OCI-M2 (cell line): ENCODE measurements around the gene TRIP13.
"Not testable (repeated sequence)": the region's sequence is repeated elsewhere in the genome, so short reads cannot be mapped to it uniquely, and the experiment has no call there.

Experiments
- DNase-seq: peaks from one replicate; lab custom pipeline; 2025; ENCODE audit not compliant: unreplicated experiment; lab: John Stamatoyannopoulos, UW

TRIP13 gene

DNA sequence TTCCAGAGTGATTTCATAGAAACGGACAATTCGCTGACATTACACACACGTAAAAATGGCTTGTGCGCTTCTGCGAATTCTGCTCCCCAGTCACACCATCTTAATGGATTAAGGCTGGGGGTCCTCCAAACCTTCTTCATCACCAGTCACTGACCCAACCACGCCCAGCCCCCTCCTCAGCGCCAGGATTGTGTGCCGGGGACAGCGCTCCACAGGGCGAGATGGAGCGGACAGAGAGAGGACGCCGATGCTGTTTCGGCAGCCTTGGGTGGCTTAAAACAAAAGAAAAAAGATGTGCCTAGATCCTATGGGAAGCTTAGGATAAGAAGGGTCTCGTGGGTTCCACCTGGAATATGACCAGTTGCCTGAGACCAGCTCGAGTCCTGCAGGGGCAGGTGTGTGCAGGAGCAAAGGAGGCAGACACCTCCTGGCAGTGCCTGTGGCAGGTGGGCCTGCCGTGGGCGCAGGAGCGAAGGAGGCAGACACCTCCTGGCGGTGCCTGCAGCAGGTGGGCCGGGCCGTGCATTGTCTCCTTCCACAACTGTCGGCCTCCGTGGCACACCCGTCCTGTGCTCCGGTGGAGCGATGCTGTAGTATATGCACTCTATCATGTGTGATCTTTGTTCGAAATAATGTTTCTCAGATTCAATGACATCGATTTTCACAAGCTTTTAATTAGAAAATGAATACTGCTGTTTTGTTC is 20.9 kb upstream of the TRIP13 start:
- no peak for DNase-seq

DNA sequence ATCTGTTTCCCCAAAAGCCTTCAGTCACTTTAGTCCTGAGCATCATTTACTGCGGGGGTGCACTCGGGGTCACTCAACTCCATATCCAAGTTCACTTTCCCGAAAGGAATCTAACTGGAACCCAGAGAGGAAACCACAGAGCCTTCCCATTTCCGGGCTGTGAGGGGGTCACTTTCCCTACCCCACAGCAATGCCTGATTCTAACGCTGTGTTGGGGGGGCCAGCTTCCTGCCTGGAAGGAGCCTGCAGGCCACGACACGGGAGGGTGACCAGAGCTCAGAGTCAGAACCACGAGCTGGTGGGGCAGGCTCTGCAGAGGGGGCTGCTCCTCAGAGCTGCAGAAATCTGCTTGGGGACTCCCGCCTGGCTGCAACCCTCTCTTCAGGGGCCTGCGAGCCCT is 20.4 kb upstream of the TRIP13 start:
- DNase-seq, result no peak

DNA sequence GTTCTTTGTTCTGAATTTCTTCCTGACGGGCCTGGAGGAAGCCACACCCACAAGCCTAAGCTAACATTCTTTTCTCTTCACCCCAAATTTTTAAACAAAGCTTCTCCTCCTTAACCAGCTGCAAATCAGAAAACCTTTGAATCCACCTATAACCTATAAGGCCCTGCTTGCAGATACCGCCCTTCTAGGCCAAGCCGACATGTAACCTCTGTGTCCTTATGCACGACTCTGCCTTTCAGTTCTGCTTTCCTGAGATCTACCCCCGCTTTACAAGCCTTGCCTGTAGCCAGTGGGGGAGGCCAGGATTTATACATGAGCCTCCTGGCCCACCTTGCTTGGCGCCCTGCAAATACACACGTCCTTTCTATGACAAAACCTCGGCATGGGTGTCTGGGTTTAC is 19.4 kb upstream of the TRIP13 start:
- DNase-seq, result no peak

DNA sequence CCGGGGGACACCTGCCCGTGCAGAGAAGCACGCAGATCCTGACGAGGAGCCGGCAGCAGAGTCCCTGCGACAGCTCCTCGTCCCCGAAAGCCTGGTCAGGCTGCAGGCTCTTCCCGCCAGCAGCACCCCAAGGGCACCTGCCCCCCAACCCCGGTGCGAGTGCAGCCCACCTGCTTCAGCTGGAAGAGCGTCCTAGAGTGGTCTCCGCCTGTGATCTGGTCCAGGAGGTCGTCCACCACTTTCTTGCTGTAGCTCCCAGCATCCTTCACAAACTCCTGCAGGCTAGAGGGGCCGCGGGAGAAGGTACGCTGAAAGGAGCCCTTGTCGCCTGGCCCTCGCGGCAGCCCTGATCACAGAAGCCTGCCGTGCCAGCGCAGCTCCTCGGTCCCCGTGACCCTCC is 16.8 kb upstream of the TRIP13 start:
- DNase-seq, result no peak

DNA sequence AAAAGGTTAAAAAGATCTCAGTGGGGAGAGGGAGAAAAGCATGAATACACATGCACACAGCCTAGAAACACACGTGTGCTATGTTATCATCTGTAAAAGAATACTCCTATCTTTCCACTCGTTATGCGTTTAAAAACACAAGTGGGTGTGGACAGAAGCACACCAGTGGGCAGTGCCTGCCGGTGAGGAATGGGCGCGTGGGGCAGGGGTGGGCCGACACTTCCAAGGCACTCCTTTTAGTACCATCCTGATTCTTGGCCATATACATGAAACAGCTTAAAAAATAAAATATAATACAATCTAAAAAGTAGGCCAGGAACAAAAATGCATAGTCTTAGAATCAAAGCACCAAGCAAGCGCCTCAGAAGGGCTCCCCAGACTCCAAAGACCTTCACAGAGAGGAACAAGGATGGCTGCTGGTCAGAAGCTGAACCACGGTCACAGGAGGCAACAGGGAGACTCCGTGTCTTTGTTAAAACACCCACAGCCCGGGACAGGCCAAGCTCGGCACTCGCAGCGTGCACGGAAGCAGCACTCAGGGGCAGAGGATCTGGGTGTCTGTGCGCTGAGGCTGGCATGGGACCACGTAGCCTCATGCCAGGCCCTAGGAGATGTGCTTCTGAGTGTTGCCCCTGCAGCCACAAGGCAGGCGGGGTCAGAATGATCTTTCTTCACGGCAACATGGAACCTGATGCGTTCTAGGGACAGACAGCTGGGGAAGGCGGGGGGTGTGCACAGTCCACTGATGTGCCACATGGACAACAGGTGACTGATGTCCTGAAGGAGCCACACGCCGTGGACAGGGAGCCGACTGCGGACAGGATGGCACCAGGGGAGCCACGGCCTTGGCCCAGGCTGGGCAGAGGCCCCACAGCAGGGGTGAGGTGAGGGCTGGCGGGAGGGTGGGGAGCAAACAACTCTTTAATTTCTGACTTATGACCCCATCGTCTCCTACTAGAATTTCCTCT is 16.0 kb upstream of the TRIP13 start:
- DNase-seq, result no peak

DNA sequence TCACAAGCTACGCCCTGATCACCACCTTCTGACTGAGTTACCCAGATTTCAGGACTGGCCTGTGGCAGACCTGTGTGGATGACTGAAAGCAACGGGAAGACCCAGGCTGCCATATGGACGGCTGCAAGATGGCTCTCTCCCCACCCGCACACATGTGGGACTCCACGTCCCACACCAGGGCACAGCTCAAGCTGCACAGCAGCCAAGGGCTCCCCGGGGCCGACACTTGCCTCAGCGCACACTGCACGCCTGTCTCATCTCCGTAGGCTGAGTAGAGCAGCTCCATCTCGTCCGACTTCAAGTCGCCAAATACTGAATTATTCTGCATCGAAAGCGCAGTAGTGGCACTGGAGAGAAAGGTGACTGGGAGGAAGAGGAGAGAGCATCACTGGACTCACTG is 14.6 kb upstream of the TRIP13 start:
- no peak for DNase-seq

DNA sequence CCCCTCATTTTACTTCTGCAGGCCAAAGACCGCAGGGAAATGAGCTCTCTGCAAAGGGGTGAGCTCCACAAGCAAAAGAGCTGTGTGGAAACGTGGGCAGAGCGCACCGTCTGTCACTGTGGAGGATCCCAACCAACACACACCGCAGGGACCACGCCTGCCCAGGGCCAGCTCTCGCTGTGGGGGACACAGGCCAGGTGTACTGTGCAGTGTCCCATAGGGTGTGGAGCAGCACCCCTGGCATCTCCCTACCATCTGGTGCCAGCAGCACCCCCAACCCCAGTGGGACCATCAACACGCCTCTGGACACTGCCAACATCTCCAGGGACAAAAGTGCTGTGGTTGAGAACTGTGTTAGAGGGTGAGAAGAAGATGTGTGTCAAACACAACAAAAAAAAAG is 14.0 kb upstream of the TRIP13 start:
- DNase-seq, result not testable (repeated sequence)

DNA sequence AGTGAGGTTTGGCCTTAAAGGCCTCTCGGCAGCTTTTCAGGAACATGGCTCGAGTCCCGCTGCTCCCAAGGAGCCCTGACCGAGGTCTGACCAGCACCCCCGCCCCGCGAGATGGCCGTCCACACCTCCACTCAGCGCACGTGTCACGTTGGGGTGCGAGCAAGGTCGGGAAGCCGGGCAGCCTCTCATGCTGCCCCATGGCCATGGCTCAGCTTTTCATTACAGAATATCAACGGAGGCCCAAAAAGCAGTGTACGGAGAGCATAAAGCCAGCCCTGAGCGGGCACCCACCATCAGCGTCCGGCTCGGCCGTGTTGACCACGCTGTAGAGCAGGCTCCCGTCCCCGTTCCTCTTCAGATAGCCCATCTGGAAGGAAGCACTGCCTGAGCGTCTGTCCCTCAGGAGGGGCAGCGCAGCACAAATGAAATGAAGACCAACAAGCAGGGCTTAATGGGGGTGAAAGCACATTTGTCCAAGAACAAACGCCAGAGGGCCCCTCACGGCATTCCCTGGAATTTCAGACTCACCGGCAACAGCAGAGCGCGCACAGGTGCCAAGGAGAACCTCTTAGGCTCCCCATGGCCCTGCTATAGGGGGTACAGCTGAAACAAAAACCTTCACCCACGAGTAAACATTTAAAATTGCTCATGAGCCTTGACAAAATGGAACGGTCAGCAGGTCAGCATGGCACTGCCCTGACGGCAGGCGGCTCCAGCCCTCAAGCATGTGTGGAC is 11.7 kb upstream of the TRIP13 start:
- no peak for DNase-seq

DNA sequence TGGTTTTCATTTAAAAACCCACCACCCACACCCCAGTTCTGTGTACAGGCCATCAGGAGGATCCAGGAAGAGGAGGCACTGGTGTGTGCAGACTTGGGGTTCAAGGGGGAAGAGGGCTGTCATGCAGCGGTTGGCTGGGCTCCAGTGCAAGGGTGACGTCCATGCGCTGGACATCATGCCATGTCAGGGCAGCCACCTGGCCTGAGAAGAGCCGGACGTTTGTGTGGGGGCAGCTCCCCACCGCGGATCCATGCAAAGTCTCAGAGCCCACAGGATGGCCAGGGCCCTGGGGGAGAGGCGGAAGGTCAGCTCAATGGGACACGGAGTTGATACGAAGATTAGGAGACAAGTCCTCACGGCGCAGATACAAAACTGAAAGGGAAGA is 11.1 kb upstream of the TRIP13 start:
- DNase-seq, result no peak

- no peak for DNase-seq
These were observed 10.2 kb upstream of the TRIP13 start for GRCh38 chr5:882253-883183.

- no peak for DNase-seq
These were observed 9.1 kb upstream of the TRIP13 start for GRCh38 chr5:883475-884181.

GRCh38 chr5:884345-885126 is 8.1 kb upstream of the TRIP13 start:
- no peak for DNase-seq

DNA sequence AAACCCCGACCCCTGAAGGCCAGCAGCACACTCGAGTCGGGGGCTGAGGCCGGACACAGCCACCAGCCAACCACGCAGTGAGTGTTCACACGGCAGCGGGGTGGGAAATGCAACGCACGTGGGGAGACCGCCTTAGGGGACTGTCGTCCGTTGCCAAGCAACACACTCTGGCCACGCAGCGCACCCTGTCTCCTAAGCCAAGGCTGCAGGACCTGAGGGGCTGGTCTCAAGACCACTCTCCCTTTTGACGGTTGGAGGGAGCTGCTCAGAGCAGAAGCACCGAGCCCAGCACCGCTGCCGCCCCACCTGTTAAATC is 7.6 kb upstream of the TRIP13 start:
- DNase-seq, result no peak

GRCh38 chr5:885529-885928 is 7.2 kb upstream of the TRIP13 start:
- no peak for DNase-seq

DNA sequence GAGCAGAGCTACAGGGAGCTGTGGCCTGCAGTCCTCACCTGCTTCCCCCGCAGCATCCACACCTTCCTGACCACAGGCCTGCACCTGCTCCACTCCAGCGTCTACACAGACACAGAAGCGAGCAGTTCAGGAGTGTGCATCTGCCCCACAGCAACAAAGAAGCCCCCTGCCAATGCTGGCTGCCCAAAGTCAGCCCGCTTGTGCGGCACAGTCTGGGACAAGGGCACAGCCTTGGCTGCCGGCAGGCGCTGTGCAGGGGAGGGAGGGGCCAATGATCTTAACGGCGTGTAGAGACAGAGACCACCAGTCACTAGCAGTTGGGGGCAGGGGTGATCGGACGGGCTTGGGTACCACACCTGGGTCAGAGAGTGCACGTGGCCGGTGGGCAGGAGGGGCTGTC is 6.6 kb upstream of the TRIP13 start:
- no peak for DNase-seq

DNA sequence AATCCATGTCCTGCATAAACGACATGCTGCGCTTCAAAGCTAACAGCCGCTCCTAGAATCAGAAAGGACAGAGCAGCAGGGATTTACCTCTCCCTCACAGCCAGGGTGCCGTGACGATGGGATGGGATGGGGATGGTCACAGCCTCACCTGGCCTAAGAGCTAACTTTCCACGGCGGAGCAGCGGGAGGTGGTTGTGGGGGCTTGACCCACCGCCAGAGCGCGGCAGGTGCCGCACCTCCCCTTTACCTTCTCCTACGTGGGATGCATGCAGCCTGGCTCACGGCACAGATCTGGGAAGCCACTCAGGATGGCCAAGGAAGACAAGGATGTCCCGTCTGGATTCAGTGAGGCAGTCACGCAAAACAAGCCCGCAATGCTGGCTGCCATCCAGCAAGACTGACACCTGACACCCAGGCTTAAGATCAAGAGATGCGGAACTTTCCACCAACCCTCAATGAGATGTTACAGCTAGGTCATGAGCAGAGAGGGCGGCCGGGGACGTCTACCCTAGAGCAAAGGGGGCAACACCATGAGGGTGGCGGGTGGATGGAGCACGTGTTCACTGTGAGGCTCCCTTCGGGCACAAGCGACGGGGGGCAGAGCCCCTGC is 5.9 kb upstream of the TRIP13 start:
- no peak for DNase-seq

DNA sequence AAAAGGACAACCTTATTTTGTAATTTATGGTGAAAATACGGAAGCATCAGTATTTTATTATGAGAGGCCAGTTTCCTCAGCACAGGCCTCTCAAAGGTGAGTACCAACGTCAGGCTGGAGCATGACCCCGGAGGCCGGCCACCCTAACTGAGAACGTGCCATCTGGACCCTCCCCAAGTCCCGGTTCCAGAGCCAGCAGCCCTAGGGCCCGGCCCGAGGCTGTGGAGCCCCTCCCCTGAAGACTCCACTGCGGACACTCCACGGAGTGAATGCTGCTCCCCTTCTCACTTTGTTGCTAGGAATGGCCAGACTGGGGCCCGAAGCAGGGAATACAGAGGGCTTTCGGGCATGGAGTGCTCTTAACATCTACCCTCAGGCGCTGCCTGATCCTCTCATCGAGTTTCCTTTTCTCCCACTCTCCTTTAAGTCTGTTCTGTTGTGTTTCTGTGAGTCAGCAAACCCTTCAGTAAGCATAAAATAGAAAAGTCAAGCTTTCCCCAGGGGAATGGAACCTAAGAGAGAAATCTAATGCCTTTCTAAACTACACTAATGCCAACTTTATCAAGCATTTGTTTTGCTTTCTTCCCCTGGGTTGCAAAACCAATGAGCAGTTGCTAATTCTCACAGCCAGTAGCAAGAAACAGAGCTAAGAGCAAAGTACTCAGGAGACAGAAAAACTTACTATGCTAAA is 4.6 kb upstream of the TRIP13 start:
- no peak for DNase-seq

DNA sequence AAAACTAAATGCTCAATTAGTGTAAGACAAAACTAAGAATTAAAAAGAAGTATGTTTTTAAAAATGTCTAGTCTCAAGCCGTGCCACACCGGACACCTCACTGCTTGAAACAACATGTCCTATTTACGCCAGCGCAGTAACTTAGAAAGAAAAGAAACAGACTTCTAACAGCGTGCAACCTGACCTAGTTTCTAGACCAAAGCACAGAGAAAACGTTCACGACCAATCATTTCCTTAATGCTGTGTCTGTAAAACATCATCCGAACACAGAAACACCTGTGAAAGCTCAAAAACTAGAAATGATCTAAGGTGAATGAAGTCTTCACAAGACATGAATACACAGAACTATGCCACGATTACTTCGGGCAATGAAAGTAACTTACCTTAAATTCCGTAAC is 4.0 kb upstream of the TRIP13 start:
- no peak for DNase-seq
